ENCODE results near the gene GPR39.

GRCh38 chr2:132609101-132609890, 192.7 kb downstream of the GPR39 start:
- TF ChIP-seq, protein P1, sequence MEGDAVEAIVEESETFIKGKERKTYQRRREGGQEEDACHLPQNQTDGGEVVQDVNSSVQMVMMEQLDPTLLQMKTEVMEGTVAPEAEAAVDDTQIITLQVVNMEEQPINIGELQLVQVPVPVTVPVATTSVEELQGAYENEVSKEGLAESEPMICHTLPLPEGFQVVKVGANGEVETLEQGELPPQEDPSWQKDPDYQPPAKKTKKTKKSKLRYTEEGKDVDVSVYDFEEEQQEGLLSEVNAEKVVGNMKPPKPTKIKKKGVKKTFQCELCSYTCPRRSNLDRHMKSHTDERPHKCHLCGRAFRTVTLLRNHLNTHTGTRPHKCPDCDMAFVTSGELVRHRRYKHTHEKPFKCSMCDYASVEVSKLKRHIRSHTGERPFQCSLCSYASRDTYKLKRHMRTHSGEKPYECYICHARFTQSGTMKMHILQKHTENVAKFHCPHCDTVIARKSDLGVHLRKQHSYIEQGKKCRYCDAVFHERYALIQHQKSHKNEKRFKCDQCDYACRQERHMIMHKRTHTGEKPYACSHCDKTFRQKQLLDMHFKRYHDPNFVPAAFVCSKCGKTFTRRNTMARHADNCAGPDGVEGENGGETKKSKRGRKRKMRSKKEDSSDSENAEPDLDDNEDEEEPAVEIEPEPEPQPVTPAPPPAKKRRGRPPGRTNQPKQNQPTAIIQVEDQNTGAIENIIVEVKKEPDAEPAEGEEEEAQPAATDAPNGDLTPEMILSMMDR (IDR thresholded peaks at IDR 0.05 in 8 of 11, conservative IDR thresholded peaks at IDR 0.05 in 3 of 11), result no peak
- no peak for TF ChIP-seq POLR2A (IDR thresholded peaks at IDR 0.05)

All from spleen (tissue), 7 donors.